ENCODE measurements around the gene ST14. TPM values are rescaled to one million over a fixed set of nuclear protein-coding genes. Genes with fewer than 3 reads are reported as not detected.

Gene ST14
- total RNA-seq, 1 experiment from 2014 or later: 298 TPM

- TF ChIP-seq CTCF (IDR thresholded peaks at IDR 0.05; ENCODE audit: insufficient read depth in 1 of 2, low read depth in 1 of 2, low read length in 1 of 2, severe bottlenecking in 1 of 2, unreplicated experiment in 1 of 2): no peak
- Mint-ChIP-seq H3K27me3 (ENCODE audit: insufficient read depth, unreplicated experiment) (no peaks in the 10 kb centered on the region), H3K4me1 (ENCODE audit: low read depth, unreplicated experiment) (peaks cover 50% of the 10 kb centered on the region), H3K4me3 (ENCODE audit: unreplicated experiment) (no peak overlapping the region), H3K36me3 (ENCODE audit: insufficient read depth, unreplicated experiment) (peaks cover 100% of the 10 kb centered on the region), H3K9me3 (ENCODE audit: unreplicated experiment) (no peaks in the 10 kb centered on the region), H3K27ac (ENCODE audit: unreplicated experiment) (no peak overlapping the region)
- H3K36me3 ChIP-seq (ENCODE audit: control insufficient read depth, insufficient read depth, low read length): peaks cover 21% of the 10 kb centered on the region
- no peaks in the 10 kb centered on the region for H3K27me3 ChIP-seq (replicated peaks; ENCODE audit: control insufficient read depth, insufficient read depth, low read length)
- POLR2A ChIA-PET: no interaction called here
- no peak overlapping the region for H3K4me3 ChIP-seq (ENCODE audit: low read depth, low read length)
- CTCF ChIA-PET: interaction anchor here (1.4 kb wide), 1 partner anchor 10 kb away, joined by 7 read pairs; no protein-coding TSS in a partner anchor
- H3K9me3 ChIP-seq: no peaks in the 10 kb centered on the region
- peak in 1 of 2 experiments; percentile 43 for DNase-seq
- H3K4me1 ChIP-seq: peaks cover 48% of the 10 kb centered on the region
- BruUV-seq (replicated peaks): no TSS peak
- intact Hi-C loops (cut with micrococcal nuclease; ENCODE audit: unreplicated experiment): no loop called here
Observed at GRCh38 chr11:130141561-130142341, 17.8 kb upstream of the ST14 start.

- ChIA-PET POLR2A (interaction anchor here (0.8 to 1.9 kb wide), 3 partner anchors 16 to 74 kb away, joined by 3 to 7 read pairs (median 4); partner anchors contain the start of genes APLP2 and ST14), CTCF (interaction anchor here (0.7 to 1.5 kb wide), 5 partner anchors 12 to 749 kb away, joined by 3 to 23 read pairs (median 5); no protein-coding TSS in a partner anchor)
- no TSS peak for BruUV-seq (replicated peaks)
- peaks cover 21% of the 10 kb centered on the region for H3K36me3 ChIP-seq (ENCODE audit: control insufficient read depth, insufficient read depth, low read length)
- intact Hi-C loops (cut with micrococcal nuclease; ENCODE audit: unreplicated experiment): loop anchor here (1.0 kb wide), 1 partner anchor 232 kb away; no protein-coding TSS in a partner anchor
- Mint-ChIP-seq H3K36me3 (ENCODE audit: insufficient read depth, unreplicated experiment) (peaks cover 100% of the 10 kb centered on the region), H3K4me1 (ENCODE audit: low read depth, unreplicated experiment) (peaks cover 66% of the 10 kb centered on the region), H3K27me3 (ENCODE audit: insufficient read depth, unreplicated experiment) (no peaks in the 10 kb centered on the region), H3K27ac (ENCODE audit: unreplicated experiment) (peak overlapping the region; percentile 87), H3K4me3 (ENCODE audit: unreplicated experiment) (peak overlapping the region; percentile 20), H3K9me3 (ENCODE audit: unreplicated experiment) (no peaks in the 10 kb centered on the region)
- no peak for TF ChIP-seq CTCF (IDR thresholded peaks at IDR 0.05; ENCODE audit: insufficient read depth in 1 of 2, low read depth in 1 of 2, low read length in 1 of 2, severe bottlenecking in 1 of 2, unreplicated experiment in 1 of 2)
- no peaks in the 10 kb centered on the region for H3K9me3 ChIP-seq
- H3K4me3 ChIP-seq (ENCODE audit: low read depth, low read length): no peak overlapping the region
- H3K4me1 ChIP-seq: peaks cover 59% of the 10 kb centered on the region
- H3K27me3 ChIP-seq (replicated peaks; ENCODE audit: control insufficient read depth, insufficient read depth, low read length): no peaks in the 10 kb centered on the region
- peak; percentile 68 to 77 for DNase-seq
Observed at GRCh38 chr11:130144141-130144540, 15.4 kb upstream of the ST14 start.

- no peak for TF ChIP-seq CTCF (IDR thresholded peaks at IDR 0.05; ENCODE audit: insufficient read depth in 1 of 2, low read depth in 1 of 2, low read length in 1 of 2, severe bottlenecking in 1 of 2, unreplicated experiment in 1 of 2)
- H3K36me3 Mint-ChIP-seq (ENCODE audit: insufficient read depth, unreplicated experiment): peaks cover 100% of the 10 kb centered on the region
- H3K36me3 ChIP-seq (ENCODE audit: control insufficient read depth, insufficient read depth, low read length): peaks cover 17% of the 10 kb centered on the region
- H3K27me3 Mint-ChIP-seq (ENCODE audit: insufficient read depth, unreplicated experiment): no peaks in the 10 kb centered on the region
- ChIA-PET POLR2A (interaction anchor here (1.5 kb wide), 1 partner anchor 47 kb away, joined by 5 read pairs; no protein-coding TSS in a partner anchor), CTCF (interaction anchor here (1.5 to 2.1 kb wide), 5 partner anchors 13 to 222 kb away, joined by 9 to 71 read pairs (median 30); no protein-coding TSS in a partner anchor)
- H3K4me1 Mint-ChIP-seq (ENCODE audit: low read depth, unreplicated experiment): peaks cover 64% of the 10 kb centered on the region
- H3K4me1 ChIP-seq: peaks cover 59% of the 10 kb centered on the region
- intact Hi-C loops (cut with micrococcal nuclease; ENCODE audit: unreplicated experiment): loop anchor here (1.0 kb wide), 1 partner anchor 233 kb away; no protein-coding TSS in a partner anchor
- no peaks in the 10 kb centered on the region for H3K27me3 ChIP-seq (replicated peaks; ENCODE audit: control insufficient read depth, insufficient read depth, low read length)
- no peaks in the 10 kb centered on the region for H3K9me3 ChIP-seq
- DNase-seq: peak; percentile 32 to 65
- H3K27ac Mint-ChIP-seq (ENCODE audit: unreplicated experiment): peak overlapping the region; percentile 87
- peak overlapping the region; percentile 1 for H3K4me3 Mint-ChIP-seq (ENCODE audit: unreplicated experiment)
- no peaks in the 10 kb centered on the region for H3K9me3 Mint-ChIP-seq (ENCODE audit: unreplicated experiment)
- BruUV-seq (replicated peaks): no TSS peak
- H3K4me3 ChIP-seq (ENCODE audit: low read depth, low read length): no peak overlapping the region
Observed at GRCh38 chr11:130144861-130145281, 14.7 kb upstream of the ST14 start.

Data from Caco-2 (cell line).